VCaP (cell line): ENCODE results near the gene CSAG3.
"Not testable (repeated sequence)": the region's sequence is repeated elsewhere in the genome, so short reads cannot be mapped to it uniquely, and the experiment has no call there.

ENCODE experiments used
- H3K27ac ChIP-seq: fragments of 450-650 bp; 2 replicates; pipeline ENCODE4 v1.5.1; 2017
- TF ChIP-seq, protein P1 (sequence below): fragments of 450-650 bp; conservative IDR thresholded peaks from 2 replicates; pipeline ENCODE4 v1.5.1; 2017; ENCODE audit warnings: mild to moderate bottlenecking, moderate library complexity

CSAG3 gene

DNA sequence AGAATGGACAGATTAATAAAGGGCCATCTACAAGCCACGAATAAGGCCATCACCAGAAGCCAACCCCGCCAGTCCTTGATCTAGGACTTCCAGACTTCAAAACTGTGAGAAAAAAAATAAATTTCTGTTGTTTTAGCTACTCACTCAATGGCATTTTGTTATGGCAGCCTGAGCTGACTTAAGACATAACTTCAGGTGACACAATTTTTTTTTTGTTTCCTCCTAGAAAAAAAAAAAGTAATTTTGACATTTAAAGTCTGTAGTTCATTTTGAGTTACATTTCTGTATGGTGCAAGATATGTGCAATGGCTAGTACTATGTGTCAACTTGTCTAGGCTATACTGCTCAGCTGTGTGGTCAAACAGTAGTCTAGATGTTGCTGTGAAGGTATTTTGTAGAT, at the start of gene CSAG3:
CSAG3 (plus strand) TSS at position 301 of the 400 bp plus-strand sequence.
- not testable (repeated sequence) for H3K27ac ChIP-seq

DNA sequence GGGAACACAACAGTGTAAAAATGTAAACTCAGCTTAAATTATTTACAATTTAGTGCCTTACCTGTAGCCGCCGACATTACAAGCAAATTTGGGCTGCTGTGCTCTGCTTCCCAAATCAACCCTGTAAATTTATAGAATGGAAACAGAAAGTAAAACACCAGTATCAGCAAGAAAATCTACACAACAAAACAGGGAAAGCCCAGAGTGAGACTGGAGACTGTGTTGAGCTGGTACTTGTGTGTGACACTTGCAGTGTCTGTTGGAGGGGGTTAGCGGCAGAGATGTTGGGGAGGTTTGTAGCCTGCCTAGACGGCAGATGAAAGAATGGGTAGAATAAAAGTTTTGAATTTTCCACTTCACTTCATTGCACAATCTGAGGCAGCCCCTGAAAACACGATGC, 45.8 kb upstream of the CSAG3 start:
- H3K27ac ChIP-seq, result not testable (repeated sequence)

DNA sequence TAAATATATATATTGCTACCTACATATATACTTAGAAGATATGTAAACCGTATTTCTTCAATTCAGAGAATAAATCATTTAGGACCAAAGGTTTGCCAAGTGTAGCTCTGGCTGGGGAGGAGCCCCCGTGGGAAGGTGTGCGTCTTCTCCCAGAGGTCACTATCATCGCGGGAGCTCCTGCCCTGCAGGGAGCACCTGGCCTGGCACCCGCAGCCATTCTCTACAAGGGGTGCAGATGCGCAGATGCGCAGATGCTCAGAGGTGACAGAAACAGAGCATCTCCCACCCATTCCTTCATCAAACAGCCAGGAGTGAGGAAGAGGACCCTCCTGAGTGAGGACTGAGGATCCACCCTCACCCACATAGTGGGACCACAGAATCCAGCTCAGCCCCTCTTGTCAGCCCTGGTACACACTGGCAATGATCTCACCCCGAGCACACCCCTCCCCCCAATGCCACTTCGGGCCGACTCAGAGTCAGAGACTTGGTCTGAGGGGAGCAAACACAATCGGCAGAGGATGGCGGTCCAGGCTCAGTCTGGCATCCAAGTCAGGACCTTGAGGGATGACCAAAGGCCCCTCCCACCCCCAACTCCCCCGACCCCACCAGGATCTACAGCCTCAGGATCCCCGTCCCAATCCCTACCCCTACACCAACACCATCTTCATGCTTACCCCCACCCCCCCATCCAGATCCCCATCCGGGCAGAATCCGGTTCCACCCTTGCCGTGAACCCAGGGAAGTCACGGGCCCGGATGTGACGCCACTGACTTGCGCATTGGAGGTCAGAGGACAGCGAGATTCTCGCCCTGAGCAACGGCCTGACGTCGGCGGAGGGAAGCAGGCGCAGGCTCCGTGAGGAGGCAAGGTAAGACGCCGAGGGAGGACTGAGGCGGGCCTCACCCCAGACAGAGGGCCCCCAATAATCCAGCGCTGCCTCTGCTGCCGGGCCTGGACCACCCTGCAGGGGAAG, 44.9 kb upstream of the CSAG3 start, which contains the start of gene MAGEA2B:
MAGEA2B (plus strand) TSS at position 814 of the 973 bp plus-strand sequence. CDS start 2,479 bp downstream, outside the sequence.
- H3K27ac ChIP-seq, result not testable (repeated sequence)

DNA sequence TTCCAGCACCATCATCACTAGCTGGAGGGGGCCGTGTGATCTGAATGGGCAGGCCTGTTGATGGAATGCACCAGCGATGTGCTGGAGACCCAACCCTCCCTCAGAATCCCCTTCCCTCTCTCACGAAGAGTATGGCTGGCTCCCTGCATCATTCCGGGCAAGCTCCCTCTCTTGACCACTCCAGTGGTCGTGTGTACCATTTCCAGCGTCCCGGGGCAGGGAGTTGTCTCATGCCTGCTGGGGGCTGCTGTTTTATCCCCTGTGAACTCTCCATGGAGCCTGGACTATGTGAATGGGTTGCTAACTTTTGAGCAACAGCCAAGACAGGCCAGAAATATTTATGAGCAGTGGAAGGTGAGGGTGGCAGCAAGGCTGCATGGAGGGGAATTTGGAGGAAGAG, 33.6 kb upstream of the CSAG3 start:
- TF ChIP-seq, protein P1, sequence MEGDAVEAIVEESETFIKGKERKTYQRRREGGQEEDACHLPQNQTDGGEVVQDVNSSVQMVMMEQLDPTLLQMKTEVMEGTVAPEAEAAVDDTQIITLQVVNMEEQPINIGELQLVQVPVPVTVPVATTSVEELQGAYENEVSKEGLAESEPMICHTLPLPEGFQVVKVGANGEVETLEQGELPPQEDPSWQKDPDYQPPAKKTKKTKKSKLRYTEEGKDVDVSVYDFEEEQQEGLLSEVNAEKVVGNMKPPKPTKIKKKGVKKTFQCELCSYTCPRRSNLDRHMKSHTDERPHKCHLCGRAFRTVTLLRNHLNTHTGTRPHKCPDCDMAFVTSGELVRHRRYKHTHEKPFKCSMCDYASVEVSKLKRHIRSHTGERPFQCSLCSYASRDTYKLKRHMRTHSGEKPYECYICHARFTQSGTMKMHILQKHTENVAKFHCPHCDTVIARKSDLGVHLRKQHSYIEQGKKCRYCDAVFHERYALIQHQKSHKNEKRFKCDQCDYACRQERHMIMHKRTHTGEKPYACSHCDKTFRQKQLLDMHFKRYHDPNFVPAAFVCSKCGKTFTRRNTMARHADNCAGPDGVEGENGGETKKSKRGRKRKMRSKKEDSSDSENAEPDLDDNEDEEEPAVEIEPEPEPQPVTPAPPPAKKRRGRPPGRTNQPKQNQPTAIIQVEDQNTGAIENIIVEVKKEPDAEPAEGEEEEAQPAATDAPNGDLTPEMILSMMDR, result no peak
- H3K27ac ChIP-seq, result no peak overlapping the region

DNA sequence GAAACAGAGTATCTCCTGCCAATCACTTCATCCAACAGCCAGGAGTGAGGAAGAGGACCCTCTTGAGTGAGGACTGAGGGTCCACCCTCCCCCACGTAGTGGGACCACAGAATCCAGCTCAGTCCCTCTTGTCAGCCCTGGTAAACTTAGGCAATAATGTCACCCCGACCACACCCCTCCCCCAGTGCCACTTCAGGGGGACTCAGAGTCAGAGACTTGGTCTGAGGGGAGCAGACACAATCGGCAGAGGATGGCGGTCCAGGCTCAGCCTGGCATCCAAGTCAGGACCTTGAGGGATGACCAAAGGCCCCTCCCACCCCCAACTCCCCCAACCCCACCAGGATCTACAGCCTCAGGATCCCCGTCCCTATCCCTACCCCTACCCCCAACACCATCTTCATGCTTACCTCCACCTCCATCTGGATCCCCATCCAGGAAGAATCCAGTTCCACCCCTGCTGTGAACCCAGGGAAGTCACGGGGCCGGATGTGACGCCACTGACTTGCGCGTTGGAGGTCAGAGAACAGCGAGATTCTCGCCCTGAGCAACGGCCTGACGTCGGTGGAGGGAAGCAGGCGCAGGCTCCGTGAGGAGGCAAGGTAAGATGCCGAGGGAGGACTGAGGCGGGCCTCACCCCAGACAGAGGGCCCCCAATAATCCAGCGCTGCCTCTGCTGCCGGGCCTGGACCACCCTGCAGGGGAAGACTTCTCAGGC, 25.6 kb upstream of the CSAG3 start, which contains the start of the genes CSAG1 and MAGEA12:
CSAG1 (minus strand) TSS at position 461 of the 715 bp plus-strand sequence. CDS start 1,261 bp downstream, outside the sequence.
MAGEA12 (plus strand) TSS at position 497 of the 715 bp plus-strand sequence. CDS start 2,405 bp downstream, outside the sequence.
- no peak within 1 kb of the TSS for H3K27ac ChIP-seq
- TF ChIP-seq, protein P1, result no peak

DNA sequence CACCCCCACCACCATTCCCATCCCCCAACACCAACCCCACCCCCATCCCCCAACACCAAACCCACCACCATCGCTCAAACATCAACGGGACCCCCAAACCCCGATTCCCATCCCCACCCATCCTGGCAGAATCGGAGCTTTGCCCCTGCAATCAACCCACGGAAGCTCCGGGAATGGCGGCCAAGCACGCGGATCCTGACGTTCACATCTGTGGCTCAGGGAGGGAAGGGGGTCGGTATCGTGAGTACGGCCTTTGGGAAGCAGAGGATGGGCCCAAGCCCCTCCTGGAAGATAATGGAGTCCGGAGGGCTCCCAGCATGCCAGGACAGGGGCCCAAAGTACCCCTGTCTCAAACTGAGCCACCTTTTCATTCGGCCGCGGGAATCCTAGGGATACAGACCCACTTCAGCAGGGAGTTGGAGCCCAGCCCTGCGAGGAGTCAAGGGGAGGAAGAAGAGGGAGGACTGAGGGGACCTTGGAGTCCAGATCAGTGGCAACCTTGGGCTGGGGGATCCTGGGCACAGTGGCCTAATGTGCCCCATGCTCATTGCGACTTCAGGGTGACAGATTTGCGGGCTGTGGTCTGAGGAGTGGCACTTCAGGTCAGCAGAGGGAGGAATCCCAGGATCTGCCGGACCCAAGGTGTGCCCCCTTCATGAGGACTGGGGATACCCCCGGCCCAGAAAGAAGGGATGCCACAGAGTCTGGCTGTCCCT, 24.7 kb upstream of the CSAG3 start:
- H3K27ac ChIP-seq, result not testable (repeated sequence)

DNA sequence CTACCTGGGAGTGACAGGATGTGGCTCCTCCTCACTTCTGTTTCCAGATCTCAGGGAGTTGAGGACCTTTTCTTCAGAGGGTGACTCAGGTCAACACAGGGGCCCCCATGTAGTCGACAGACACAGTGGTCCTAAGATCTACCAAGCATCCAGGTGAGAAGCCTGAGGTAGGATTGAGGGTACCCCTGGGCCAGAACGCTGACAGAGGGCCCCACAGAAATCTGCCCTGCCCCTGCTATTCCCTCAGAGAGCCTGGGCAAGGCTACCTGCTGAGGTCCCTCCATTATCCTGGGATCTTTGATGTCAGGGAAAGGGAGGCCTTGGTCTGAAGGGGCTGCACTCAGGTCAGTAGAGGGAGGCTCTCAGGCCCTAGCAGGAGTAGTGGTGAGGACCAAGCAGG, 23.9 kb upstream of the CSAG3 start:
- TF ChIP-seq, protein P1, result no peak
- no peak overlapping the region for H3K27ac ChIP-seq

DNA sequence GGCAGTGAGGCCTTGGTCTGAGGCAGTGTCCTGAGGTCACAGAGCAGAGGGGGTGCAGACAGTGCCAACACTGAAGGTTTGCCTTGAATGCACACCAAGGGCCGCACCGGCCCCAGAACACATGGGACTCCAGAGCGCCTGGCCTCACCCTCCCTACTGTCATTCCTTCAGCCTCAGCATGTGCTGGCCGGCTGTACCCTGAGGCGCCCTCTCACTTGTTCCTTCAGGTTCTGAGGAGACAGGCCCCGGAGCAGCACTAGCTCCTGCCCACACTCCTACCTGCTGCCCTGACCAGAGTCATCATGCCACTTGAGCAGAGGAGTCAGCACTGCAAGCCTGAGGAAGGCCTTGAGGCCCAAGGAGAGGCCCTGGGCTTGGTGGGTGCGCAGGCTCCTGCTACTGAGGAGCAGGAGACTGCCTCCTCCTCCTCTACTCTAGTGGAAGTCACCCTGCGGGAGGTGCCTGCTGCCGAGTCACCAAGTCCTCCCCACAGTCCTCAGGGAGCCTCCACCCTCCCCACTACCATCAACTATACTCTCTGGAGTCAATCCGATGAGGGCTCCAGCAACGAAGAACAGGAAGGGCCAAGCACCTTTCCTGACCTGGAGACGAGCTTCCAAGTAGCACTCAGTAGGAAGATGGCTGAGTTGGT, 23.0 kb upstream of the CSAG3 start:
- TF ChIP-seq, protein P1, result no peak
- H3K27ac ChIP-seq, result no peak overlapping the region

DNA sequence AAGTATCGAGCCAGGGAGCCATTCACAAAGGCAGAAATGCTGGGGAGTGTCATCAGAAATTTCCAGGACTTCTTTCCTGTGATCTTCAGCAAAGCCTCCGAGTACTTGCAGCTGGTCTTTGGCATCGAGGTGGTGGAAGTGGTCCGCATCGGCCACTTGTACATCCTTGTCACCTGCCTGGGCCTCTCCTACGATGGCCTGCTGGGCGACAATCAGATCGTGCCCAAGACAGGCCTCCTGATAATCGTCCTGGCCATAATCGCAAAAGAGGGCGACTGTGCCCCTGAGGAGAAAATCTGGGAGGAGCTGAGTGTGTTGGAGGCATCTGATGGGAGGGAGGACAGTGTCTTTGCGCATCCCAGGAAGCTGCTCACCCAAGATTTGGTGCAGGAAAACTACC, 22.5 kb upstream of the CSAG3 start:
- not testable (repeated sequence) for H3K27ac ChIP-seq
